ENCODE measurements around the gene OR2B6. TPM values are rescaled to one million over a fixed set of nuclear protein-coding genes. Genes with fewer than 3 reads are reported as not detected.

The OR2B6 gene
- total RNA-seq, 2 donors from 2014 or later: not detected

- DNase-seq (no peak), ATAC-seq (no peak)
- WGBS, 2 donors: 59 to 63% methylated on average over 4 of the region's 4 CpGs
- TF ChIP-seq CTCF (IDR thresholded peaks at IDR 0.05) (no peak), POLR2A (IDR thresholded peaks at IDR 0.05) (no peak)
- H3K4me1 ChIP-seq: no peaks in the 10 kb centered on the region
- intact Hi-C loops (cut with DNase I): no loop called here
- H3K36me3 ChIP-seq (replicated peaks in 1 of 2; ENCODE audit: insufficient read depth in 1 of 2, low read depth in 2 of 2): no peaks in the 10 kb centered on the region
- H3K27me3 ChIP-seq: peaks cover 0 to 8% of the 10 kb centered on the region in 2 donors
- no peak overlapping the region for H3K4me3 ChIP-seq
- no peak overlapping the region for H3K27ac ChIP-seq
- no peaks in the 10 kb centered on the region for H3K9me3 ChIP-seq
Measured at GRCh38 chr6:27957516-27957915, 475 bp downstream of the OR2B6 start.

- no peak overlapping the region for H3K4me3 ChIP-seq
- no peak overlapping the region for H3K27ac ChIP-seq
- TF ChIP-seq POLR2A (IDR thresholded peaks at IDR 0.05) (no peak), CTCF (IDR thresholded peaks at IDR 0.05) (no peak)
- no peaks in the 10 kb centered on the region for H3K4me1 ChIP-seq
- intact Hi-C loops (cut with DNase I): no loop called here
- WGBS, 2 donors: 87 to 88% methylated on average over 3 of the region's 3 CpGs
- DNase-seq: no peak
- no peaks in the 10 kb centered on the region for H3K36me3 ChIP-seq (replicated peaks in 1 of 2; ENCODE audit: insufficient read depth in 1 of 2, low read depth in 2 of 2)
- H3K27me3 ChIP-seq: no peaks in the 10 kb centered on the region
- no peak for ATAC-seq
- no peaks in the 10 kb centered on the region for H3K9me3 ChIP-seq
Measured at GRCh38 chr6:27962506-27962905, 5.5 kb downstream of the OR2B6 start.

- no peaks in the 10 kb centered on the region for H3K9me3 ChIP-seq
- no peaks in the 10 kb centered on the region for H3K36me3 ChIP-seq (replicated peaks in 1 of 2; ENCODE audit: insufficient read depth in 1 of 2, low read depth in 2 of 2)
- intact Hi-C loops (cut with DNase I): no loop called here
- H3K27me3 ChIP-seq: no peaks in the 10 kb centered on the region
- WGBS, 2 donors: 63 to 78% methylated on average over 4 of the region's 4 CpGs
- ATAC-seq (no peak), DNase-seq (no peak)
- H3K4me1 ChIP-seq: no peaks in the 10 kb centered on the region
- TF ChIP-seq POLR2A (IDR thresholded peaks at IDR 0.05) (no peak), CTCF (IDR thresholded peaks at IDR 0.05) (no peak)
- no peak overlapping the region for H3K4me3 ChIP-seq
- H3K27ac ChIP-seq: no peak overlapping the region
Measured at GRCh38 chr6:27966044-27966443, 9.0 kb downstream of the OR2B6 start.

GRCh38 chr6:27966816-27967426 lies 9.9 kb downstream of the OR2B6 start:
- TF ChIP-seq POLR2A (IDR thresholded peaks at IDR 0.05) (no peak), CTCF (IDR thresholded peaks at IDR 0.05) (no peak)
- ATAC-seq (no peak), DNase-seq (no peak)
- intact Hi-C loops (cut with DNase I): no loop called here
- Histone ChIP-seq H3K4me1 (no peaks in the 10 kb centered on the region), H3K9me3 (no peaks in the 10 kb centered on the region), H3K4me3 (no peak overlapping the region), H3K27ac (no peak overlapping the region), H3K27me3 (no peaks in the 10 kb centered on the region), H3K36me3 (replicated peaks in 1 of 2; ENCODE audit: insufficient read depth in 1 of 2, low read depth in 2 of 2) (no peaks in the 10 kb centered on the region)
- 89 to 93% methylated on average over 16 to 23 of the region's 23 CpGs for WGBS, 2 donors

- no peaks in the 10 kb centered on the region for H3K4me1 ChIP-seq
- no peak overlapping the region for H3K4me3 ChIP-seq
- DNase-seq: no peak
- no peaks in the 10 kb centered on the region for H3K9me3 ChIP-seq
- H3K27me3 ChIP-seq: no peaks in the 10 kb centered on the region
- WGBS, 2 donors: 68 to 77% methylated on average over 2 of the region's 2 CpGs
- intact Hi-C loops (cut with DNase I): no loop called here
- no peaks in the 10 kb centered on the region for H3K36me3 ChIP-seq (replicated peaks in 1 of 2; ENCODE audit: insufficient read depth in 1 of 2, low read depth in 2 of 2)
- TF ChIP-seq POLR2A (IDR thresholded peaks at IDR 0.05) (no peak), CTCF (IDR thresholded peaks at IDR 0.05) (no peak)
- ATAC-seq: no peak
- H3K27ac ChIP-seq: no peak overlapping the region
Measured at GRCh38 chr6:27970444-27970843, 13.4 kb downstream of the OR2B6 start.

All from body of pancreas (tissue), 4 donors.